Gastrocnemius medialis (tissue), 4 donors: Measurements from ENCODE around the gene PWWP2A.

Experiments used
- POLR2A ChIP-seq, 2 donors: fragments of 450-650 bp; IDR thresholded peaks; one replicate each; pipeline ENCODE4 v1.6.1; 2017; ENCODE audit warnings: antibody characterized with exemption in 2 of 2, mild to moderate bottlenecking in 2 of 2, moderate library complexity in 2 of 2
- TF ChIP-seq, protein P1 (sequence below), 5 experiments: fragments of 450-650 bp in 3 of 5; fragments of 200-600 bp in 2 of 5; sonication (generic) in 2 of 5; IDR thresholded peaks in 4 of 5; conservative IDR thresholded peaks in 1 of 5; 1 replicate in 4 of 5; 2 replicates in 1 of 5; pipeline ENCODE4 v1.5.1; 2016 to 2019; ENCODE audit warnings: antibody characterized with exemption in 5 of 5, mild to moderate bottlenecking in 3 of 5, moderate library complexity in 3 of 5

GRCh38 chr5:160049099-160049498 lies 70.2 kb downstream of the PWWP2A start:
- TF ChIP-seq POLR2A (IDR thresholded peaks at IDR 0.05) = no peak
- TF ChIP-seq, protein P1, sequence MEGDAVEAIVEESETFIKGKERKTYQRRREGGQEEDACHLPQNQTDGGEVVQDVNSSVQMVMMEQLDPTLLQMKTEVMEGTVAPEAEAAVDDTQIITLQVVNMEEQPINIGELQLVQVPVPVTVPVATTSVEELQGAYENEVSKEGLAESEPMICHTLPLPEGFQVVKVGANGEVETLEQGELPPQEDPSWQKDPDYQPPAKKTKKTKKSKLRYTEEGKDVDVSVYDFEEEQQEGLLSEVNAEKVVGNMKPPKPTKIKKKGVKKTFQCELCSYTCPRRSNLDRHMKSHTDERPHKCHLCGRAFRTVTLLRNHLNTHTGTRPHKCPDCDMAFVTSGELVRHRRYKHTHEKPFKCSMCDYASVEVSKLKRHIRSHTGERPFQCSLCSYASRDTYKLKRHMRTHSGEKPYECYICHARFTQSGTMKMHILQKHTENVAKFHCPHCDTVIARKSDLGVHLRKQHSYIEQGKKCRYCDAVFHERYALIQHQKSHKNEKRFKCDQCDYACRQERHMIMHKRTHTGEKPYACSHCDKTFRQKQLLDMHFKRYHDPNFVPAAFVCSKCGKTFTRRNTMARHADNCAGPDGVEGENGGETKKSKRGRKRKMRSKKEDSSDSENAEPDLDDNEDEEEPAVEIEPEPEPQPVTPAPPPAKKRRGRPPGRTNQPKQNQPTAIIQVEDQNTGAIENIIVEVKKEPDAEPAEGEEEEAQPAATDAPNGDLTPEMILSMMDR (IDR thresholded peaks at IDR 0.05 in 4 of 5, conservative IDR thresholded peaks at IDR 0.05 in 1 of 5) = no peak
